Stimulated activated naive B cell treated with anti-CD40 and anti-IgM and Interleukin-4, amounts not matched to agents 10 μg/mL and 1 μg/mL and 100 μg/mL, for 72 hours (primary cell): Measurements from ENCODE around the gene NMT2.

ENCODE experiments used
- ATAC-seq, 2 donors: fragments of 150-1000 bp; cut with Tn5 transposase; replicated peaks; 2 replicates each; pipeline ENCODE4 v1.10.0; 2021; ENCODE audit warnings: moderate library complexity in 1 of 2
- DNase-seq: peaks from one replicate; pipeline ENCODE4 v3.0.0; 2021
- H3K27ac Mint-ChIP-seq: one replicate; pipeline ENCODE4 v1.8.0; 2022; ENCODE audit warnings: mild to moderate bottlenecking, mixed read lengths
- H3K27me3 Mint-ChIP-seq, 2 donors: one replicate each; pipeline ENCODE4 v1.8.0; 2022; ENCODE audit warnings: mixed read lengths in 2 of 2
- H3K36me3 Mint-ChIP-seq, 2 donors: one replicate each; pipeline ENCODE4 v1.8.0; 2022; ENCODE audit warnings: mixed read lengths in 2 of 2, mild to moderate bottlenecking in 1 of 2
- H3K4me1 Mint-ChIP-seq, 2 donors: one replicate each; pipeline ENCODE4 v1.8.0; 2022; ENCODE audit warnings: mixed read lengths in 2 of 2, mild to moderate bottlenecking in 1 of 2
- H3K4me3 Mint-ChIP-seq, 2 donors: one replicate each; pipeline ENCODE4 v1.8.0; 2022; ENCODE audit warnings: mild to moderate bottlenecking in 2 of 2, mixed read lengths in 2 of 2, moderate library complexity in 1 of 2
- H3K9me3 Mint-ChIP-seq, 2 donors: one replicate each; pipeline ENCODE4 v1.8.0; 2022; ENCODE audit warnings: mixed read lengths in 2 of 2, mild to moderate bottlenecking in 1 of 2

The NMT2 gene

GRCh38 chr10:15113766-15114165 is 54.7 kb downstream of the NMT2 start:
- Mint-ChIP-seq H3K4me1 (no peaks in the 10 kb centered on the region), H3K36me3 (peaks cover 17 to 18% of the 10 kb centered on the region in 2 donors), H3K27ac (no peak overlapping the region), H3K9me3 (no peaks in the 10 kb centered on the region), H3K4me3 (no peak overlapping the region), H3K27me3 (no peaks in the 10 kb centered on the region)
- ATAC-seq (no peak), DNase-seq (no peak)

- H3K27ac Mint-ChIP-seq = no peak overlapping the region
- H3K9me3 Mint-ChIP-seq = no peaks in the 10 kb centered on the region
- peaks cover 24 to 25% of the 10 kb centered on the region in 2 donors for H3K36me3 Mint-ChIP-seq
- no peaks in the 10 kb centered on the region for H3K4me1 Mint-ChIP-seq
- no peak for ATAC-seq
- no peaks in the 10 kb centered on the region for H3K27me3 Mint-ChIP-seq
- DNase-seq = no peak
- H3K4me3 Mint-ChIP-seq = no peak overlapping the region
Measured at GRCh38 chr10:15112657-15113056, 55.8 kb downstream of the NMT2 start.

GRCh38 chr10:15106352-15107013 is 62.0 kb downstream of the NMT2 start:
- ATAC-seq = peak; percentile 88 to 96

GRCh38 chr10:15103513-15103912 is 65.0 kb downstream of the NMT2 start:
- H3K4me1 Mint-ChIP-seq = peaks cover 14 to 35% of the 10 kb centered on the region in 2 donors
- H3K9me3 Mint-ChIP-seq = no peaks in the 10 kb centered on the region
- no peak for DNase-seq
- ATAC-seq = no peak
- peaks cover 17 to 52% of the 10 kb centered on the region in 2 donors for H3K36me3 Mint-ChIP-seq
- no peaks in the 10 kb centered on the region for H3K27me3 Mint-ChIP-seq
- H3K4me3 Mint-ChIP-seq = no peak overlapping the region
- no peak overlapping the region for H3K27ac Mint-ChIP-seq

More at GRCh38 chr10:15106352-15107013, 62.0 kb downstream of the NMT2 start:
- Mint-ChIP-seq H3K36me3 (peaks cover 20 to 44% of the 10 kb centered on the region in 2 donors), H3K27ac (peak overlapping the region; percentile 16), H3K27me3 (no peaks in the 10 kb centered on the region), H3K4me3 (no peak overlapping the region), H3K9me3 (no peaks in the 10 kb centered on the region), H3K4me1 (peaks cover 2 to 15% of the 10 kb centered on the region in 2 donors)
- peak; percentile 40 for DNase-seq

GRCh38 chr10:15099886-15100285 is 68.6 kb downstream of the NMT2 start:
- Mint-ChIP-seq H3K4me3 (no peak overlapping the region), H3K36me3 (peaks cover 14 to 45% of the 10 kb centered on the region in 2 donors), H3K27ac (no peak overlapping the region), H3K27me3 (no peaks in the 10 kb centered on the region), H3K4me1 (peaks cover 18 to 42% of the 10 kb centered on the region in 2 donors), H3K9me3 (no peaks in the 10 kb centered on the region)
- ATAC-seq = no peak
- DNase-seq = no peak

- peak within 1 kb of the TSS; percentile 90 to 96 for H3K4me3 Mint-ChIP-seq
- peak; percentile 92 to 93 for ATAC-seq
- H3K36me3 Mint-ChIP-seq = peaks cover 8 to 29% of the 10 kb centered on the region in 2 donors
- H3K9me3 Mint-ChIP-seq = peaks cover 0 to 2% of the 10 kb centered on the region in 2 donors
- H3K4me1 Mint-ChIP-seq = peaks cover 18 to 42% of the 10 kb centered on the region in 2 donors
- peaks cover 0 to 1% of the 10 kb centered on the region in 2 donors for H3K27me3 Mint-ChIP-seq
- DNase-seq = peak; percentile 94
- peak within 1 kb of the TSS; percentile 97 for H3K27ac Mint-ChIP-seq
Measured at GRCh38 chr10:15097011-15097812, 71.3 kb downstream of the NMT2 start, which contains the start of gene RPP38. Gene RPP38 (plus strand): TSS chr10:15097355. CDS start chr10:15103315, 5,960 bp downstream.

GRCh38 chr10:15096661-15097010 is 71.9 kb downstream of the NMT2 start:
- Mint-ChIP-seq H3K9me3 (peaks cover 0 to 5% of the 10 kb centered on the region in 2 donors), H3K4me3 (peak overlapping the region; percentile 90 to 96), H3K4me1 (peaks cover 16 to 36% of the 10 kb centered on the region in 2 donors), H3K27me3 (peaks cover 0 to 5% of the 10 kb centered on the region in 2 donors), H3K36me3 (peaks cover 8 to 23% of the 10 kb centered on the region in 2 donors), H3K27ac (peak overlapping the region; percentile 97)
- peak; percentile 26 to 32 for ATAC-seq
- DNase-seq = no peak

- Mint-ChIP-seq H3K9me3 (peaks cover 0 to 5% of the 10 kb centered on the region in 2 donors), H3K27me3 (peaks cover 0 to 5% of the 10 kb centered on the region in 2 donors), H3K4me1 (peaks cover 5 to 13% of the 10 kb centered on the region in 2 donors), H3K36me3 (peaks cover 2 to 6% of the 10 kb centered on the region in 2 donors), H3K27ac (no peak overlapping the region), H3K4me3 (no peak overlapping the region)
- no peak for DNase-seq
- no peak for ATAC-seq
Measured at GRCh38 chr10:15092855-15093408, 75.6 kb downstream of the NMT2 start.

GRCh38 chr10:15091418-15091817 is 77.1 kb downstream of the NMT2 start:
- peaks cover 1 to 3% of the 10 kb centered on the region in 2 donors for H3K4me1 Mint-ChIP-seq

GRCh38 chr10:15088428-15089261 is 79.8 kb downstream of the NMT2 start, which contains the start of gene ACBD7:
Gene ACBD7 (minus strand): TSS chr10:15088776. CDS start chr10:15088728, 48 bp downstream.
- Mint-ChIP-seq H3K4me3 (peak within 1 kb of the TSS; percentile 78 to 86), H3K27me3 (peaks cover 0 to 5% of the 10 kb centered on the region in 2 donors), H3K4me1 (peaks cover 0 to 3% of the 10 kb centered on the region in 2 donors), H3K36me3 (no peaks in the 10 kb centered on the region), H3K27ac (no peak within 1 kb of the TSS), H3K9me3 (peaks cover 0 to 5% of the 10 kb centered on the region in 2 donors)
- peak; percentile 100 for ATAC-seq
- DNase-seq = peak; percentile 71

More at GRCh38 chr10:15091418-15091817, 77.1 kb downstream of the NMT2 start:
- Mint-ChIP-seq H3K9me3 (peaks cover 0 to 5% of the 10 kb centered on the region in 2 donors), H3K4me3 (no peak overlapping the region), H3K27me3 (peaks cover 0 to 5% of the 10 kb centered on the region in 2 donors), H3K36me3 (no peaks in the 10 kb centered on the region), H3K27ac (no peak overlapping the region)
- DNase-seq = no peak
- no peak for ATAC-seq

GRCh38 chr10:15084502-15084922 is 84.0 kb downstream of the NMT2 start:
- ATAC-seq (no peak), DNase-seq (no peak)
- Mint-ChIP-seq H3K9me3 (no peaks in the 10 kb centered on the region), H3K4me1 (peaks cover 0 to 3% of the 10 kb centered on the region in 2 donors), H3K27me3 (no peaks in the 10 kb centered on the region), H3K36me3 (no peaks in the 10 kb centered on the region), H3K27ac (no peak overlapping the region), H3K4me3 (peak overlapping the region in 1 of 2 donors; percentile 32)

- peaks cover 0 to 3% of the 10 kb centered on the region in 2 donors for H3K4me1 Mint-ChIP-seq
- DNase-seq = no peak
Measured at GRCh38 chr10:15083674-15084501, 84.6 kb downstream of the NMT2 start.

GRCh38 chr10:15075421-15075820 is 93.1 kb downstream of the NMT2 start:
- no peak overlapping the region for H3K4me3 Mint-ChIP-seq
- H3K4me1 Mint-ChIP-seq = no peaks in the 10 kb centered on the region
- no peak overlapping the region for H3K27ac Mint-ChIP-seq
- peaks cover 0 to 5% of the 10 kb centered on the region in 2 donors for H3K9me3 Mint-ChIP-seq
- H3K27me3 Mint-ChIP-seq = peaks cover 0 to 7% of the 10 kb centered on the region in 2 donors
- DNase-seq (no peak), ATAC-seq (no peak)
- H3K36me3 Mint-ChIP-seq = peaks cover 0 to 6% of the 10 kb centered on the region in 2 donors

More at GRCh38 chr10:15083674-15084501, 84.6 kb downstream of the NMT2 start:
- no peaks in the 10 kb centered on the region for H3K9me3 Mint-ChIP-seq
- H3K4me3 Mint-ChIP-seq = peak overlapping the region in 1 of 2 donors; percentile 32
- no peaks in the 10 kb centered on the region for H3K27me3 Mint-ChIP-seq
- H3K36me3 Mint-ChIP-seq = no peaks in the 10 kb centered on the region
- H3K27ac Mint-ChIP-seq = no peak overlapping the region
- no peak for ATAC-seq
